M059J (cell line): ENCODE data around the gene BICD1. TPM values are rescaled to one million over a fixed set of nuclear protein-coding genes. Genes with fewer than 3 reads are reported as not detected.

Experiments
- DNase-seq: peaks from one replicate; pipeline ENCODE4 v3.0.0-alpha.2; 2012; ENCODE audit warnings: low read depth
- total RNA-seq: library from RNA; depleted of rRNA; stranded (reverse); fragments of >200 nt; shearing (Covaris generic); gene quantifications from 2 replicates; pipeline ENCODE4 v1.2.3, GENCODE V29; 2014; rRNA removed

Gene BICD1
- total RNA-seq, 1 experiment from 2014 or later, result 13.3 TPM

DNA sequence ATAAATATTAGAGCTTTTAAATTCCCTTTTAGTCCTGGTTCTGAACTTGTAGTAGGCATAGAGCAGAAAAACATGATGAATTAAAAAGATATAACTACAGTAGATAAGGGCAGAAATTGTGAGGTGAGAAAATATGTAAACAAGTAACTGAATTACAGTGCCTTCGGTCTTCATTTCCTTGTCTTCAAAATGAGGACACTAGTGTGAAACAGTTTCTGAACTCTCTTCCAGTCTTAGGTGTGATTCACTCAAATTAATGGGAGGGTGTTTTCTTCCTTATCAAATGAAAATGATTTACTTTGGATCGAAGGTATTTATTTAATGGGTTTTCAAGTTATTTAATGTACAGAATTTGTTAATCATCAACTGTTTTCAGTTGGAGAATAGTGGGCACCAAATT is 294.2 kb downstream of the BICD1 start:
- no peak for DNase-seq

DNA sequence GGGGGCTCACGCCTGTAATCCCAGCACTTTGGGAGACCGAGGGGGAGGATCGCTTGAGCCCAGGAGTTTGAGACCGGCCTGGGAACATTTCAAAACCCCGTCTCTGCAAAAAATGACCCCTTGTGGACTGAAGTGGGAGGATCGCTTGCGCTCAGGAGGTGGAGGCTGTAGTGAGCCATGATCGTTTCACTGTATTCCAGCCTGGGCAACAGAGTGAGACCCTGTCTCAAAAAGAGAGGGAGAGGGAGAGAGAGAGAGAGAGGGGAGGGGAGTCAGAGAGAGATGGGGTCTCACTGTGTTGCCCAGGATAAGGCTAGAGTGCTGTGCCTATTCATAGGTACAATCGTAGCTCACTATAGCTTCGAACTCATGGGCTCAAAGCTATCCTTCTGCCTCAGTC is 295.5 kb downstream of the BICD1 start:
- DNase-seq, result no peak

DNA sequence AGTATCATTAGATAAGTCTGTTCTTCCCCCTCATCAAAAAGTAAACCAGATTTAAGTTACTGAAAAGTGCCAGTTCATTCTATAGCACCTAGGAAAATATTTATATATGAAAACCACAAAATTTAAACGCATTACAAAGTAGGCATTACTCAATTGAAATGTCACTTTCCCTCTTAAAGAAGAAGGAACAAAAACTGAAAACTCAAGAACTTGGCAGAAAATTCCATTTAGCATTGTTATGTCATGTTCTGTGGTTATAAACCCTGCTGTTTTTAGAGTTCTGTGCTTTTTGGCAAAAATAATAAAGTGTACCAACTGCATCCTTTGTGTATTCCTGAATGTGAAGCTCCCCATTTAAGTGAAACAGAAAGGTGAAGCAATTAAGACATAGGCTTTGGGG is 296.3 kb downstream of the BICD1 start:
- DNase-seq, result no peak

DNA sequence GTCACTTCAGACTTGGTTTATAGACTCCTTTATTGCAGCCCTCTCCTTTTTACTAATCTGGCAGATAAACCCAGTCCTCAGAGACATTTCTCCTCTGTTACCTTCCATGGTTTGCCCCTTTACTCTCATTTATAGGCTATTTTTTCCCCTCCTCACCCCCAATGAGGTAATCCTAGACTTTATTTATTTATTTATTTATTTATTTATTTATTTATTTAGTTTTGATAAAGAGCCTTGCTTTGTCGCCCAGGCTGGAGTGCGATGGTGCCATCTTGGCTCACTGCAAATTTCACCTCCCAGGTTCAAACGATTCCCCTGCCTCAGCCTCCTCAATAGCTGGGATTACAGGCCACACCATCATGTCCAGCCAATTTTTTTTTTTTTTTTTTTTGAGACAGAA is 301.1 kb downstream of the BICD1 start:
- no peak for DNase-seq

DNA sequence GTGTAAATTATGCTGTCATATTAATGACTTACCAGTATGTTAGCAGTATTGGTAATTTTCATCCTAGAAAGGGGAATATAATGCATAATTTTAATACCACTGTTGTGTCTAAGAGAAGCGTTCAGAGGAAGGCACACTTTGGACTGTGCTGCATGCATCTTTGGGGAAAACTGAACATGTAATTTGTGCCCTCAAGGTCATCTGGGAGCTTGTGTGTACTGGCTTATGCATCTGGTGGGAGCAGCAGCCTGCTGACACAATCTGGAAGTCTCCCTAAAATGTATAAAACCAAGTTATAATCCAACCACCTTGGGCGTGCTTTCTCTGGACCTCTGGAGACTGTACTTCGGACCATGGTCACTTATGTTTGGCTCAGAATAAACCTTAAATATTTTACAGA is 306.8 kb downstream of the BICD1 start:
- no peak for DNase-seq

DNA sequence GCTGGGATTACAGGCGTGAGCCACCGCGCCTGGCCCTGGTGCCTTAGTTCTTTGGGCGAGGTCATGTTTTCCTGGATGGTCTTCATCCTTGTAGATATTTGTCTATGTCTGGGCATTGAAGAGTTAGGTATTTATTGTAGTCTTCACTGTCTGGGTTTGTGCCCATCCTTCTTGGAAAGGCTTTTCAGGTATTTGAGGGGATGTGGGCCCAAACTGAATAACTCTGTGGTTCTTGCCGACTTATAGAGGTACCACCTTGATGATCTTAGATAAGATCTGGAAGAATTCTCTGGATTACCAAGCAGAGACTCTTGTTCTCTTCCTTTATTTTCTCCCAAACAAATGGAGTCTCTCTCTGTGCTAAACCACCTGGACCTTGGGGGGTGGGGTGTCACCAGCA is 311.6 kb downstream of the BICD1 start:
- no peak for DNase-seq

DNA sequence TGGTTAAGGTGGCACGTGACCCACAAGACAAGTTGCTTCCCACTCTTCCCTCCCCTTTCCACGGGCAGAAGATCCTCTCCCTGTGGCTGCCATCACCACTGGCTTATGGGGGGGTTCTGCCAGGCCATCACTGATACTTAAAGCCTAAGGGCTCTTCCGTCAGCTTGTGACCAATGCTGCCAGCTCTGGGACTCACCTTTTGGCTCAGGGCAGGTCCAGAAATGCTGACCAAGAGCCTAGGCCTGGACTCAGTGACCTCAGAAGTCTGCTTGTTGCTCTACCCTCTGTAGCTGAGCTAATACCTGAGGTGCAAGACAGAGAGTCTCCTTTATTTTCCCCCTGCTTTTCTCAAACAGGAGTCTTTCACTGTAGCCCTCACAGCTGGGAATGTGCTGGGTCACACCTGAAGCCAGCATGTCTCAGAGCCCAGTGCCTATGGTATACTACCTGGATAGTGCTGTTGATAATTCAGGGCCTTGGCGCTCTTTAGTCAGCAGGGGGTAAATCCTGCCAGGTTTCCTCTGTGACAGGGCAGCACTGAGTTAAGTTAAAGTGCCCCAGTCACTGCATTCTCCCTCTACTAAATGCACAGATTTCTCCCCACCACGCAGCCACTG is 312.4 kb downstream of the BICD1 start:
- no peak for DNase-seq

DNA sequence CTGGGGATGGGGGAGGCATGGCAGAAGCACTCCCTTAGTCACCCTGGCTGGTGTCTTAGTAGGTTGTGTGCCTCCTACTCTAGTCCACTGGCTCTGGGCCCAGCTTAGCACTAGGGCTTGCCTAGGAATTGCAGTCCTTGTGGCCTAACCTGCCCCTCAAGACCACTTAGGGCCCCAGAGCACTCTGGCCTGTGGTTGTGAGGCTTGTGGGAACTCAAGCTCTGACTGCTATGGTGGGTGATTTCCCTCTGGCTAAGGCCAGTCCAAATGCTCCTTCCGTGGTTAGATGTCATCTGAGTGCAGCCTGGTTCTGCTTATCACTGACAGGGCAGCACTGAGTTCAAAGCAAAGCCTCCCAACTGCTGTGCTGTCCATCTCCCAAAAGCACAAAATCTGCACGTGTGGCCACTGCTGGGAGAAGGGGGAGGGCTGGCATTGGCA is 312.9 kb downstream of the BICD1 start:
- peak; percentile 63 for DNase-seq

DNA sequence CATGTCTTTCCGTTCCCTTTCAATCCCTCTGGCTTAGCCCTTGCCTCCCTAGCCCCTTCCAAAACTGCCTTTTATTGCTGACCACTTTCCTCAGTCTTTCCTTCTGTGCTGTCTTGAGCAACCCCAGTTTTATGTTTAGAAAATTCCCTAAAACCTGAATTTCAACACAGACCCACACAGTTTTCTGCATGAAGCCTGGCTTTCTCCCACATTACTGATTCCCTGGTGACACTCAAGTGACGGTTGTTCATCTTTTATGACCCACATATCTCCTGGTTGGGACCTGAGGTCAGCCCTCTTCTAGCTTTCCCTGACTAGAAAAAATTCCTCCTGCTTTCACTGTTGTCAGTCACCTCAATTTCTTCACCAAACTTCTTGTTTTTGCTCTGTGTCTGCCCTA is 313.7 kb downstream of the BICD1 start:
- no peak for DNase-seq

DNA sequence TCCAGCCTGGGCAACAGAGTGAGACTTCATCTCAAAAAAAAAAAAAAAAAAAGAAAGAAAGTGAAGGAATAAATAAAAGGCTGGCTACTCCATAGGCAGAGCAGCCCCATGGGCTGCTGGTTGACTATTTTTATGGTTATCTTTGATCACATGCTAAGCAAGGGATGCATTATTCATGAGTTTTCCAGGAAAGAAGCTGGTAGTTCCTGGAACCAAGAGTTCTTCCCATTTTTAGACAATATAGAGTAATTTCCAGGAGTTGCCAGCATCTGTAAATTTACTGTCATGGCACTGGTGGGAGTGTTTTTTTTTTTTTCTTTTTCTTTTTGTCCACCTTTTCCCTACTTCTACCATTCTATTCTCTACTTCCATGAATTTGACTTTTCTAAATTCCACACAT is 316.9 kb downstream of the BICD1 start:
- no peak for DNase-seq

DNA sequence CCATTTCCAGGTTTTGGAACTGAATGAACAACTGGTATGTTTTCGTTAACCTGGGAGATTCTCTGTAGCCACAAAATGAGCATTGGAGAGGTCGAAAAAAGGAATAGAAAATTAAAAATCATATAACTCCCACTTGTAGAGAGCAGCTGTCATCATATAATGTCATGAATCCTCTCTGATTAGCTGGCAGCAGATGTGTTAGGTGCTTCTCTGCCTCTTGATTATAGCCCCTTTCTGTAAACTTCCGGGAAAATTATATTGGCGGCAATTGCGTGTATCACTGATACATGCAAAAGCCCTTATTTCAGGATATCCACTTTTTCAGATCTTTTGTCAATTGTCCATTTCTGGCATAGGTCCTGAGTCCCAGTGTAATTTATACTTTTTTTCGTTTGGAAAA is 324.4 kb downstream of the BICD1 start:
- no peak for DNase-seq

Other genes with a start within 250 kb of the BICD1 start
- 23.6 and 29.8 TPM in 2 replicates for gene RESF1, start 147.4 kb upstream of the BICD1 start, total RNA-seq